A549 treated with CORT108297 at 1 μM for 4 hours (cell line): ENCODE data around the gene RHEBL1. TPM values are rescaled to one million over a fixed set of nuclear protein-coding genes. Genes with fewer than 3 reads are reported as not detected.

Experiments
- total RNA-seq: library from RNA; stranded (reverse); fragments of 200-300 nt; extraction: Qiagen RNA extraction; gene quantifications from 5 replicates; pipeline ENCODE4 v1.2.3, GENCODE V29; 2022

The RHEBL1 gene, protein sequence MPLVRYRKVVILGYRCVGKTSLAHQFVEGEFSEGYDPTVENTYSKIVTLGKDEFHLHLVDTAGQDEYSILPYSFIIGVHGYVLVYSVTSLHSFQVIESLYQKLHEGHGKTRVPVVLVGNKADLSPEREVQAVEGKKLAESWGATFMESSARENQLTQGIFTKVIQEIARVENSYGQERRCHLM
- 4.3 to 6.2 TPM (median 5.4 TPM) in 5 replicates for total RNA-seq

DNA sequence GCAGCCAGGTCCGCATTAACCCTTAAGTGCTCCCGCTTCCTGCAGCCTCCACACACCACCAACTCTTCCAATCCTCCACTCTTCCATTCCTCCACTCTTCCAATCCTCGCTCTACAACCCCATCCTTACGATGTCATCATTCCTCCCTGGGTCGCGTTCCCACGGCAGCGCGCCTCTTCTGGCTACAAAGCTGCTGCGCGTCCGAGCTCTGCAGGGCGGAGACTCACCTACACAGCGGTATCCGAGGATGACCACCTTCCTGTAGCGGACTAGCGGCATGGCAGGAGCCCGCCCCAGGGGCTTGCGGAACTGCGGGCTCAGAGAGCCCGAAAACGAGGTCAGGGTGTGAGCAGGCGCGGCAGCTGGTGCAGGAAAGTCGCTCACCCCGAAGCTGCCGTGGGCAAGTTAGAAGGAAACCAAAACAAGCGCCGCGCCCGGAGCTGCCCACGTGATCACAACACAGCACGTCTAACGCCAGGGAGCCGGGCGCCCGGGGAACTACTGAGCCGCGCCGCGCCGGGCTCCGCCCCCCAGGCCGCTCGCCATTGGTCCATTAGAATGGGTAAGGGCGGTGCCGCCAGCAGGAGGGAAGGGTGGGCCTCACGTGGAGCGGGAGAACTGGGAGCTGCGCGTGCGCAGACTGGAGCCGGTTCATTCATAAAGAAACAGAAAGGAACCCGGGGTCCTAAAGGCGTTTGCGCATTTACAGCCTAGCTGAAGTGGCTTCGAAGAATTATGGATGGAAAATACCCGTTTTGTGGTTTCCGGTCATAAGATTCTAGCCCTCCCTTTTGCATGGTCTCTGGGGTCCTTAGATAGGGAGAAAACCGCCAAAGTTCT lies at the start of gene RHEBL1:
Gene RHEBL1 (minus strand): TSS at position 473 of the 840 bp plus-strand sequence. CDS start 194 bp downstream, at position 279.

GRCh38 chr12:49110464-49111155 lies 40.8 kb upstream of the RHEBL1 start, which contains the start of gene LMBR1L:
Gene LMBR1L (minus strand): TSS chr12:49110847. CDS start chr12:49110555, 292 bp downstream.

DNA sequence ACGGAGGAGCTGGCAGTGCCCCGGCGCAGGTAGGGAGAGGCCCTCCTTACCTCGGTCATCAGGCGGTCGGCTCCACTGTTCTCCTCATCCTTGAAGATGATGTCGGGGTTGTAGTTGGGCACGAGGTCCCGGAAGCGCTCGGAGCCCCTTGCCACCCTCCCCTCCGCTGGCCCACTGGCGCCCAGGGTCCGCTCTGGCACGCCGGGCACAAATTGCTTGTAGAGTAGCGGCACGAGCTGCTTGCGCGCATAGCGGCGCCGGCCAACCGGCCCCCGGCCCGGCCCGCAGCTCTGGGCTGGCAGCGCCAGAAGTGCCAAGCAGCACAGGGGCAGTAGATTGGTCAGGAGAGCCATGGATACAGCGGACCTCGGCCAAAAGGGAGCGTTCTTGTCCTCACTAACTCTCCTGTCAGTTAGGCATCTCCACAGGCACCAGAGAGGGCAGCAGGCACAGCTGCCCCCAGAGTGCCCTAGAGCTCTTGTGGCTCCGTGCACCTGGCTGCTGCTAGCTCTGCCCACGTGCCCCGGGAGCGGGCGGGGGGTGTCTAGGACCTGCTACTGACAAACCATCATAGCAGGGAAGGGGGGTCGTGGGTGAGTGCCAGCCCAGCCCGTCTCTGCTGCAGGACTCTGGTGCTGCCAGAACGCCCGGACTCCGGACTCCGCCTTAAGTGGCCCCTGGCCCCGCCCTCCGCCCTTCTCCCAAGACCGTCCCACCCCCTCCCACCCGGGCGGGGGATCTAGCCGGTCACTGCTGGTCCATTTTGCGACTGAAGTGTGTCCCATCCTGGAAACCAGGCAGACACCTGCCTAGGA lies 24.6 kb upstream of the RHEBL1 start, which contains the start of gene DHH:
Gene DHH (minus strand): TSS at position 642 of the 815 bp plus-strand sequence. CDS start 289 bp downstream, at position 353.

DNA sequence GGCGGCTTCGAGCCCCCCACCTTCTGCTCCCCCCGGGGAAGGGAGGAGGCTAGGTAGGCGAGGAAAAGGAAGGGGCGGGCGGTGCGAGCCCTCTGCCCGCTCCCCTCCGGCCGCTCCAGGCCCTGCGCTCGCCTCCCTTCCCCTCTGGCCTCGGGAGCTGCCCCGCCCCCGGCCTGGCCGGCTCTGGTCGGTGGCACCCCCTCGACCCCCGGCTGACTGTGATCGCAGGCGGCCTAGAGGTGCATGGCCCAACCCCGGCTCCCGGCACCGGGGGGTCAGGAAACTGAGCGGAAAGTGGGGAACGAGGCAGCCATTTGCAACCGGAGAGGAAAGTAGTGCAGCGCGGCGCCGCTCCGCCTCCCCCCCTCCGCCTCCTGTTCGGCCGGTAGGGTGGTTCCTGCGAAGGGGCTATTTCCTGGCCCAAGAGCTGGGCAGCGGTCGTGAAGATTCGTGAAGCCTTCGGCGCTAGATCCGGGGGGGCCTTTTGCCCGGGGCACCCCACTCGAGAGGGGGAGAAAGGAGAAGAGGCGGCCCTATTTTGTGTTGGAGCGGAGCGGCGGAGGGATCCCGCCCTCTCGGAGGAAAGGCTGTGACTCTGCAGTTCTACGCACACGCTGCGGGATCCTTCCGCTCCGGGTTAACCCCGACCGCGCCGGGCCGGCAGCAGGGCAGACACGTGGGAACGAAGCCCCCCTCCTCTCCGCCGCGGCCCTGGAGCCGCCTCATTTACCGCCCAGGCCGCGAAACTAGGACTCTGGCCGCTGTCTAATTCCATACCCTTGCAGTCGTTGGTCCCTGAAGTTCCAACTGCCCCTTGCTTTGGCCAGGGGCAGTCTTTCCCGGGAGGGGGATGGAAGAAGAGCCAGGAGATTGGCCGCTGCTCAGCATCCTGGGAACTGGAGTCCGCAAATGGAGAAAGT lies 9.3 kb downstream of the RHEBL1 start, which contains the start of gene KMT2D:
Gene KMT2D (minus strand): TSS at position 558 of the 920 bp plus-strand sequence. CDS start 5,470 bp downstream, outside the sequence.

DNA sequence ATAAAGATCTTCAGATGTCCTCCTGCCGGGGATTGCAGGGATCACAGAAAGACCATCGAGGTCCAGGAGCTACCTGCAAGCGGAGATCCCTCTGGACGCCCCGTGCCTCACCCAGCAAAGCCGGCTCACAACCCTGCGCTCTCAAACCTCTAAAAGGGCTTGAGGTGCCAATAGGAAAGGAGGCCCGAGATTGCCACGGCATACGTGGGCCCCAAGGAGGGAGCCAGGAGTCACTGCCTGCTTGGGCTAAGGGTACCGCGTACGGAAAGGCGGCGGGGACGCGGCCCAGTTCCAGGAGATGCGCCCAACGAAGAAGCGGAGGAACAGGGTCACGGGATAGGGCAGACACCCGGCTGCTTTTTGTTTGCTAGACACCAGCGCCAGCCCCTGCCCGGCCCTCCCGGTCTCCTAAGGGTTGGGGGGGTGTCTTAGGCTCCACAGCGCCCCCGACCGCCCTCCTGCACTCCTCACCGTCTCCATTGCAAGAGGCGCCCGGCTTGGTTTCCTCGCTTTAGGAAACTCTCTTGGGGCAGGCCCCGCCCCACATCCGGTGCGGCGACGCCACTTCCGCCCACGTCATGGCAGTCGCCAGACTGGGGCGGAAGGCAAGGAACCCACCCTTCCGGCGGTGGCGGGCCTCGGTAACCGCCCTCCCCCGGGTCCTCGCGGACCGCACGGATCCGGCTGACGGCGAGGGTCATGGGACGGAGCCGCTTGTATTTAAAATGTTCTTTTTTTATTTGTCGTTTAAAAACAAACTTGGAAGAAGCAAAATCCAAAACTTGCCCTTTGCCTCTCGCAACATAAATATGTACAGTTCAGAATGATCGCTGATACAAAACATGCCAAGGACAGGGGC lies 51.3 kb downstream of the RHEBL1 start, which contains the start of gene PRKAG1:
Gene PRKAG1 (minus strand): TSS at position 516 of the 859 bp plus-strand sequence. CDS start 36 bp downstream, at position 480.

Other genes with a start within 250 kb of the RHEBL1 start
- gene DDX23, start 217.8 kb downstream of the RHEBL1 start, total RNA-seq: 77.0 to 87.8 TPM (median 85.9 TPM) in 5 replicates
- gene RND1, start 204.1 kb downstream of the RHEBL1 start, total RNA-seq: 12.0 to 17.8 TPM (median 14.2 TPM) in 5 replicates
- 44.0 to 57.4 TPM (median 56.1 TPM) in 5 replicates for gene FKBP11, start 144.5 kb downstream of the RHEBL1 start, total RNA-seq
- gene ARF3, start 112.5 kb downstream of the RHEBL1 start, total RNA-seq: 114 to 156 TPM (median 153 TPM) in 5 replicates
- 1.5 to 2.7 TPM (median 2.5 TPM) in 5 replicates for gene WNT10B, start 98.2 kb downstream of the RHEBL1 start, total RNA-seq
- gene WNT1, start 91.7 kb downstream of the RHEBL1 start, total RNA-seq: 0.17 TPM in 1 of 5 replicates, not detected in the others
- 0.57 to 0.82 TPM (median 0.67 TPM) in 5 replicates for gene DDN, start 70.6 kb downstream of the RHEBL1 start, total RNA-seq
- gene PRKAG1, start 51.2 kb downstream of the RHEBL1 start, total RNA-seq: 39.5 to 47.6 TPM (median 41.3 TPM) in 5 replicates
- 34.1 to 40.1 TPM (median 36.7 TPM) in 5 replicates for gene KMT2D, start 9.2 kb downstream of the RHEBL1 start, total RNA-seq
- 0.06 TPM in 2 of 5 replicates, not detected in the others for gene DHH, start 24.8 kb upstream of the RHEBL1 start, total RNA-seq
- 12.5 to 20.7 TPM (median 16.2 TPM) in 5 replicates for gene LMBR1L, start 40.9 kb upstream of the RHEBL1 start, total RNA-seq
- 2,254 to 2,528 TPM (median 2,445 TPM) in 5 replicates for gene TUBA1B, start 61.4 kb upstream of the RHEBL1 start, total RNA-seq
- 172 to 224 TPM (median 204 TPM) in 5 replicates for gene TUBA1A, start 119.1 kb upstream of the RHEBL1 start, total RNA-seq
- 1,750 to 2,087 TPM (median 1,799 TPM) in 5 replicates for gene TUBA1C, start 195.1 kb upstream of the RHEBL1 start, total RNA-seq
- gene PRPH, start 225.2 kb upstream of the RHEBL1 start, total RNA-seq: 0.97 to 1.8 TPM (median 1.5 TPM) in 5 replicates